ACC112 (cell line): ENCODE data around the gene LAS1L.

Experiments used
- H2AFZ ChIP-seq: fragments of 200-600 bp; sonication (generic); one replicate; pipeline ENCODE4 v1.6.0; 2017; ENCODE audit warnings: antibody characterized with exemption, low read length; ENCODE audit not compliant: unreplicated experiment
- H3K27ac ChIP-seq: fragments of 200-600 bp; sonication (generic); 2 replicates; pipeline ENCODE4 v1.5.1; 2014; ENCODE audit warnings: low read depth, mild to moderate bottlenecking, antibody characterized with exemption, low read length, moderate library complexity
- H3K27me3 ChIP-seq: fragments of 200-600 bp; sonication (generic); 2 replicates; pipeline ENCODE4 v1.6.1; 2014; ENCODE audit warnings: mild to moderate bottlenecking, antibody characterized with exemption, low read length, moderate library complexity, mixed read lengths; ENCODE audit not compliant: insufficient read depth
- H3K36me3 ChIP-seq: fragments of 200-600 bp; sonication (generic); 2 replicates; pipeline ENCODE4 v1.6.1; 2016; ENCODE audit warnings: mild to moderate bottlenecking, antibody characterized with exemption, low read length, moderate library complexity, mixed read lengths; ENCODE audit not compliant: insufficient read depth
- H3K4me1 ChIP-seq: fragments of 200-600 bp; sonication (generic); one replicate; pipeline ENCODE4 v1.6.1; 2016; ENCODE audit warnings: low read length, mixed read lengths; ENCODE audit not compliant: insufficient read depth, unreplicated experiment, control insufficient read depth
- H3K4me3 ChIP-seq: fragments of 200-600 bp; sonication (generic); 2 replicates; pipeline ENCODE4 v1.5.1; 2014; ENCODE audit warnings: mild to moderate bottlenecking, low read depth, low read length
- H3K79me2 ChIP-seq: fragments of 200-600 bp; sonication (generic); one replicate; pipeline ENCODE4 v1.6.0; 2016; ENCODE audit warnings: low read length; ENCODE audit not compliant: control insufficient read depth, unreplicated experiment, insufficient read depth

LAS1L gene

GRCh38 chrX:65463550-65463949 is 71.0 kb downstream of the LAS1L start:
- Histone ChIP-seq H3K36me3 (no peaks in the 10 kb centered on the region), H3K27ac (no peak overlapping the region), H3K4me3 (no peak overlapping the region), H3K27me3 (no peaks in the 10 kb centered on the region), H2AFZ (no peak overlapping the region), H3K79me2 (no peaks in the 10 kb centered on the region), H3K4me1 (no peaks in the 10 kb centered on the region)
